GM12891 (cell line): ENCODE results near the gene SLC6A20.

Source experiments
- PAX5 ChIP-seq: IDR thresholded peaks from 2 replicates; pipeline ENCODE4 v1.6.1; 2011; ENCODE audit warnings: low read length, moderate library complexity, mild to moderate bottlenecking; ENCODE audit not compliant: insufficient read depth, severe bottlenecking
- POLR2A ChIP-seq: IDR thresholded peaks from 2 replicates; pipeline ENCODE4 v1.6.1; 2011; ENCODE audit warnings: low read depth, low read length, control low read depth
- POLR2AphosphoS5 ChIP-seq: IDR thresholded peaks from 2 replicates; pipeline ENCODE4 v1.6.1; 2011; ENCODE audit warnings: low read depth, low read length, control low read depth
- SPI1 ChIP-seq: IDR thresholded peaks from 2 replicates; pipeline ENCODE4 v1.6.1; 2011; ENCODE audit warnings: low read depth, low read length, control low read depth
- TAF1 ChIP-seq: IDR thresholded peaks from 2 replicates; pipeline ENCODE4 v1.6.1; 2011; ENCODE audit warnings: low read depth, low read length, control low read depth

DNA sequence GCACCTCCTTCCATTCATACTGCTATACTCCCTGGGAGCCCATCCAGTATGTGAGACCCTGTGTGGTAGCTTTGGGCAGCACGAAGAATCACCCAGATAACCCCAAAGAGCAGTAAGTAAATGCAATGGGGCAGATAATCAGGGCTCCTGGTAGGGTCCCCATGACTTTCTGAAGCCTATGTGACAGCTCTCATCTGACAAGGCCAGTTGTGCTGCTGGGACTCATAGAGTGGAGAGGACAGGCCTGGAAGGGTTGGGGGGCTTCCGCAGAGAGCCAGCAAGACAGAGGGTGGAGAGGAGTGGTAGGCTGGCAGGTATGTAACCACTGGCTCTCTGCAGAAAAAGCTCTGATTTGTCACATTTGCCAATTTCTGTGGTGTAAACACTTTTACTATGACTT lies 3.2 kb upstream of the SLC6A20 start:
- TF ChIP-seq SPI1 (no peak), POLR2A (no peak; the same call in 1 of the 2 replicates), TAF1 (no peak), PAX5 (no peak), POLR2AphosphoS5 (no peak)
